Mononuclear cell (primary cell): ENCODE data around the gene NOD2. TPM values are rescaled to one million over a fixed set of nuclear protein-coding genes. Genes with fewer than 3 reads are reported as not detected.

Source experiments
- H3K27me3 ChIP-seq: 2 replicates; pipeline ENCODE4 v1.6.0; 2011; ENCODE audit warnings: low read length, control low read depth; ENCODE audit not compliant: insufficient read depth
- H3K4me1 ChIP-seq: 2 replicates; pipeline ENCODE4 v1.5.1; 2011; ENCODE audit warnings: mild to moderate bottlenecking, low read length, control low read depth; ENCODE audit not compliant: insufficient read depth
- H3K4me3 ChIP-seq: 2 replicates; pipeline ENCODE4 v1.5.1; 2011; ENCODE audit warnings: mild to moderate bottlenecking, low read length, moderate library complexity
- H3K9me3 ChIP-seq: 2 replicates; pipeline ENCODE4 v1.5.1; 2011; ENCODE audit warnings: low read depth, mild to moderate bottlenecking, control low read depth, low read length
- total RNA-seq: library from RNA; depleted of rRNA; stranded (reverse); fragments of >200 nt; gene quantifications from one replicate; pipeline ENCODE4 v1.2.3, GENCODE V29; 2012

Gene NOD2
- total RNA-seq, 1 donor = 21.6 TPM

GRCh38 chr16:50781043-50781442 lies 87.6 kb downstream of the NOD2 start:
- Histone ChIP-seq H3K27me3 (no peaks in the 10 kb centered on the region), H3K4me3 (no peak overlapping the region), H3K4me1 (peaks cover 4% of the 10 kb centered on the region), H3K9me3 (no peaks in the 10 kb centered on the region)

DNA sequence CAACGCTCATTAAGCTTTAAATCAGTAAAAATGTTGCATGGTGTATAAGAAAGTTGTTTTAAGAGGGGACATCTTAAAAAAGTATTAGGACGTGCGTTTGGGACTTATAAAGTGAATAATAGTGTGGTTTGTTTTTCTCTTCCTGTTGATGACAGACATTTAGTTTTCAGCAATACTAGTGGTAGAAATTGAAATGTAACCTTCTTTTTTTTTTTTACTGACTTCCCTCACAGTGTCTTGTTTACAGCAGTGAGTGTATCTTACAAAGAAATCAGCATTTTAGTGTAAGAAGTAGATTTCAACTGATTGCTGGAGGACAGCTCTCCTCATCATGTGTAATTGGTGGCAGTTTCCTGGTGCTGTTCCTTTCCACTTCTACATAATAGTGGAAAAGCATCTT lies 88.1 kb downstream of the NOD2 start:
- H3K27me3 ChIP-seq = no peaks in the 10 kb centered on the region
- peaks cover 4% of the 10 kb centered on the region for H3K4me1 ChIP-seq
- no peaks in the 10 kb centered on the region for H3K9me3 ChIP-seq
- no peak overlapping the region for H3K4me3 ChIP-seq

Other genes starting within 250 kb of the NOD2 start
- gene NKD1, start 145.2 kb upstream of the NOD2 start, total RNA-seq = 1.2 TPM
- gene SNX20, start 12.3 kb upstream of the NOD2 start, total RNA-seq = 24.3 TPM
- 457 TPM for gene CYLD, start 48.5 kb downstream of the NOD2 start, total RNA-seq